HG02884 (cell line): ENCODE data around the gene ACTA2.

ENCODE experiments used
- ATAC-seq: cut with Tn5 transposase; IDR thresholded peaks from one replicate; pipeline ENCODE4 v1.9.1; 2021; ENCODE audit warnings: mild to moderate bottlenecking, moderate library complexity; ENCODE audit not compliant: unreplicated experiment

Gene ACTA2

DNA sequence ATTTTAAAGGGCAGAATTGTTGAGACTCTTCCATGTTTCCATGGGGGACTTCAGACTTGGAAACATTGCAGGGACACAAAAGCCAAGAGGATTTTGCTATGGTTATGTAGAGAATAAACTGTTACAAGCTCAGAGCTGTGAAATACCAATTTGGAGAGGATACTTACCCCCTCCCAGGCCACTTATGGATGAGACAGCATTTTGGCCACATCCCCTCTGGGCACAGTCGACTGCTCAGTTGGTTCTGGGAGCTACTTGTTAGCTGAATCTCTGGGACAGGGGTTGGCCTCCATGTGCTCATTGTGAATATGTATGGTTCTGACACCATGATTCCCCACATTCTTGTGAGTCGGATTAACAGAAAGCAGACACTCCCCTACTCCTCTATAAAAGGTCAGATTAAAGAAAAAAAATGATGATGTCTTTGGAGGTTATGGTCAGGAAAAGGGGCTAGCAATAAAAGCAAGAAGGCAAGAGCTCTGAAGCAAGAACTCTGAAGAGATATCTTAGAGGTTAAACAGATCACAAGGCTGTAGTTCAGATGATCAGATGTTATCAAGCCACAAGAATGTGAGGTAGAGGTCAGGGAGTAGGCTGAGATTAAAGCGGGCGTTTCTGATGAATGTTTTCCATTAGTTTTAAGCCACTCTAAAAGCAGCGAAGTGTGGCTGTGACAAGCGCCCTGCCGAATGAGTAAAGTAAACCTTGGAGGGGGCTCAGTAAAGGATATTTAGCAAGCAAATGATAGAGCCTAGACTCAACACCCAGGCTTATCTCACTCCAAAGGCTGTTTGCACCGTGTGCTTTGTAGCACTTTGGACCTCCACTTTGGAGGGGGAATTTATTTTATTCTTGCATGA lies 55.3 kb downstream of the ACTA2 start:
- no peak for ATAC-seq

DNA sequence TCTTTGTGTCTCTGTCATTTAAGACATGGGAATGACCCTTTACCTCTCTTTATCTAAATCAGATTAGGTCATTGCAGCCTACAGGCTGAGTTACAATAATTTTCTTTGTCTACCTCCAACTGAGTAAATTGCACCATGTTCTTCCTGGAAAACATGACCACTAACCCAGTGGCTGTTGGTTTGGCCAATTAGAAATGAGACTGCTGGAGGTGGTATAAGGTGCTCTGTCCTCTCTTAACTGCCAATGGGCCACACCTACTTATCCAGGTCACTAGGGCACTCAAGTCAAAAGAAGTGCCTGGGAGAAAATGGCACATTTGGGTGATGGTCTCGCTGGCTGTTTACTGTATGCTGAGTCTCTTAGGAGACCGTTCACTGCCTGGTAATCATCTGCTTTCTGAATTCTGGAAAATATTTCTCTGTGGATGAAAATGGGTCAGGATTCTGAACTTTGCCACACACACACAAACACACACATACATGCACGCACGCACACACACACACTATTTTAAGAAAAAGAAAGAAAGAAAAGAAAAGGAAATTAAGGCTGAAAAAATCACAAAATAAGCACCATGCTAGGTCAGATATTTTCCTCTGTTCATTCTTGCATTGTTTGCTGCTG lies 56.1 kb downstream of the ACTA2 start:
- ATAC-seq = no peak

DNA sequence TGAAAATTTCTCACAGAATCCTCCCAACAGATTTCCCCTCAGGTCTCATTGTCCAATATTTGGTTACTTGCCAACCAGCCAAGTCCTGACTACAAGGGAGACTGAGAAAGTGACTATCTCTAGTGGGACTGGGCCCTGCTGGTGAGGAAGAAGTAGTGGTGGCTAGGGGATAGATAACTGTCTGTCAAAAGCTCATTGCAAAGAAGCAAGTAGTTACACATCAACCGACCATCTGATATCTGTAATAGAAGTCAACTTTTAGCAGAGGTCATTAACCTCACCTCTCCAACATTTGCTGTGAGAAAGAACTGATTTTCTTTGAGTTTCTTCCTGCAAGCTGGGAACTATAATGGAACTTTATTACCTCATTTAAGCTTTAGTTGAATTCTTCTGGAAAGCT lies 57.3 kb downstream of the ACTA2 start:
- no peak for ATAC-seq

DNA sequence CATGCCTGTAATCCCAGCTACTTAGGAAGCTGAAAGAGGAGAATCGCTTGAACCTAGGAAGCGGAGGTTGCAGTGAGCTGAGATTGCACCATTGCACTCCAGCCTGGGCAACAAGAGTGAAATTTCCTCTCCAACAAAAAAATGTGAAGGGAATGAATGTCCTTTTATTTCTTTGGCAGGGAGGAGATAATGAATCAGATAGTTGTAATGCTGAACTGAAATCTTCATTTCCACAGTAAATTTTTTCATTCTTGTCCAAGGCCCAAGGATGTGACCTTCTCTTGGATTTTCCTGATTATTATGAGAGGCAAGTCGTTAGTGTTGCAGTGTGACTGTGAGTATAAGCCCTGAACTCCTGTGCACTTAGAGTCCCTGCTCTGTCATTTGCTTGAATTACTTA lies 59.0 kb downstream of the ACTA2 start:
- no peak for ATAC-seq

DNA sequence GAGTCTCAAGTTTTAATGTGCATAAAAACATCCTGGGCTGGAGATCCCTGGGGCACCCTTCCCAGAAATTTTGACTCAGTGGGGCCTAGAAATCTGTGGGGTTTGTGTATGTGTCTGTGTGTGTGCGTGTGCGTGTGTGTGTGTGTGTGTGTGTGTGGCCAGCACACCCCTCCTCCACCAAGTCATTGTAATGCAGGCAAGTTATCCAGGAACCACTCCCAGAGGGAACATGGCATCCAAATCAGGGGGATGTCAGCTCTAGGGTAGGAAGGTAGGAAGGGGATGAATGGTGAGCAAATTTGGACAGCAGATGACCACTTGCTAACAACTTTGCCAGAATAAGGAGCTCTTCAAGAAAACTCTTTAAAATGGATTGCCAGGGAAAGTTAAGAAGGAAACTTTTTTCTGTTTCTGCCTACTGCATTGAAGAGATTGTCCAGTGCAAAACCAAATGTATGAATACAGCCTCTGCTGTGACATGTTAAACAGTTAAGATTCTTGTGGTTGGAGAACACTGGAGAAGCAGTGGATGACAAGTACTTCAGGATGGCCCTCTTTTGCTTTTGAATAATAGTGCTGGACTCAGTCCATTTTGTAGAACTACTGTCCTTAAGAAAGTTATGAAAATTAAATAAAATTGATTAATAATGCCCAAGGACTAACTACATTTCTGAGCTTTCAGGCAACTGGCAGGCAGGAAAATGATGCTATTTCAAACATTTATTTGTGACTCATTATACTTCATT lies 60.2 kb downstream of the ACTA2 start:
- ATAC-seq = no peak

DNA sequence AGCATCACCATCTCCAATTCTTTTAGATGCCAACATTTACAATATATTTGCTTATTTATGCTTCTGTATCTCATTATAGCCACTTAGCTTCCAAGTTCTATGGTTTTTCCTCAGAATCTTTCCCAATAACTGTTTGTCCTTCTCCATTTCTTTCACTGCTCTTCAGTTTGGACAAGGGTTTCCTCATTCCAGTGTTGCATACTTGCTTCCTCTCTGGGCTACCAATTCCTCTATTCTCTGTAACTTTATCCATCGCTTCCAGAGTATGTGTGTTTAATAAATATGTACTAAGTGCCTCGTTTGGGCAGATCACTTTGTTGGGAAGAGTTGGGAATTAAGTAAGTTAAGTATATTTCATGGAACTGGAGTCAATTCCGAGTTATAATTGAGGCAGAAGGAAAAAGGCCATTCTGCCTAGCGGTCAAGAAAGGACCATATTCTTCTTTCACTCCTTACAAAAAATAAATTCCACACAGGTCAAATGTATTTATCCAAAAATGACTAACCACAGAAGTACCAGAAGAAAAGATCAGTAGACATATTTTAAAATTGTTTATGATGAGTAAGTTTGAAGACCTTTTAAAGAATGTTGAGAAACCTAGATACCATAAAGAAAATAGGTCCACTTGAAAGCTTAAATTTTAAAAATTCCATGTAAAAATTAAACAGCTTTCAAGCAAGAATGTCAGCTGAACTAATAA lies 61.7 kb downstream of the ACTA2 start:
- no peak for ATAC-seq

DNA sequence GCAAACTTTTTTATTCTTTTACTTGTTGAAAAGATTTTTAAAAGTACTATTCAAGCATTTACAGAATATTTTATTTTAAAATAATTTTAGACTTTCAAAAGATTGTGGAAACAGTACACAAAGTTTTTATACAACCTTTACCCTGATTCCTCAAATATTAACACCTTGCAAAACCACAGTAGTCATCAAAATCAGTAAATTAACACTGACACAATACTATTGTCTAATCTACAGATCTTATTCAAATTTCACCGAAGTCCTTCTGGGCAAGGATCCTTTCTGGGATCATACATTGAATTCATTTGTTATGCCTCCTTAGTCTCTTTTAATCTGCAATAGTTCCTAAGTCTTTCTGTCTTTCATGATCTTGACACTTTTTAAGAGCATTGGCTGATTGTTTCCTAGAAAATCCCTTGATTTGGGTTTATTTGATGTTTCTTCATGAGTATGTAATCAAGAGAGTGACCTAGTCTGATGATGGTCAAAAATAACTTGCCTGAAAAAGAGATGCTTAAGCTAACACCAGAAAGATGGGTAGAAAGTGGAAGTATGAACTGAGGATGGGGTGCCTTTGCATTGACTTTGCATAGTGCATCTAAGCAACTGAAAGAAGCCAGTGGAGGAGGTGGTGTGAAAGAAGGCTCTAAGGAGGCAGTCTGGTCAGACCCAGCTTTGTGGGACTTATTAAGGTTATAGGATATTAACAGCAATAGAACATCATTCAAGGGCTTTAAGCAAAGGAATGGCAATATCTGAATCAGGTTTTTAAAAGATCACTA lies 62.8 kb downstream of the ACTA2 start:
- peak; percentile 67 for ATAC-seq

DNA sequence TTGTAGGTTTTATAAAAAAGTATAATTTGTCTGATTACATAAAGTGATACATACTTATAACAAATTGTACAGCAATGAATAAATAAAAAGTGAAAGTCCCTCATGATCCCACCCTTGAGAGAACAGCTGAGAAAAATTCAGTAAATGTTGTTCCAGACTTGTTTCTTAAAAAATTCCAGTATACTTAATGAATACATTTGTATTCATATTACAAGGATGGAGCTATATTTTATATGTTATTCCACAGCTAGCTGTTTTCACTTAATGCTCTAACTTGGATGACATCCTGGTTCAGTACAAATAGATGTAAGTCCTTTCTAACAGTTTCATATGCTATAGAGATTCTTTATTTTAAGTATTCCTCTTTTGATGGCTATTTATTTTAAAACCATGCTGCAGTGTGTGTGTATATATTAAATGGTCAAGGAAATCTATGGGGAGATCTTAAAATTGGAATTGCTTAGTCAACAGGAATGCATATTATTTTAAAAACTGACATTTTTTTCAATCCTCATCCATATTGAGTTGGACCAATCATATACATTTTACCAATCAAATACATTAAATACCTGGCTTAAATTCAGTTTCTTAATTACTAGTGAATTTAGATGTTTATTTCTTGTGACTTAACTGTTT lies 63.6 kb downstream of the ACTA2 start:
- no peak for ATAC-seq

DNA sequence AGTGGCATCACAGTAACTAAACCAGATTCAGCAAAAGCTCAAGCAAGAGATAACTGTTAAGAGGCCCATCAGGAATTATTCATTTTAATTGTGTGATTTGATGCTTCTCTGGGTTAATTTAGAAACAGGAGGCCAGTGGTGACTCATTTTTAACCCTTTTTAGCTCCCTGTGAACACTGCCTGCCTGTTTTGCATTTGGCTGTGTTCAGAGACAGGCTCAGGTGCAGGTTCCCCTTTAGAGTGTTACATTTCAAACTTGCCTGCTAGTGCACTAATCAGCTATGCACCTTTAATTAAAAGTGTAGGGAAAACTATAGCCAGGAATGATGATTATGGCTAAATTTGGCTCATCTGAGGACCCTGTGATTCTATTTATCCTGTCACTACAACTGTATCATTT lies 66.0 kb downstream of the ACTA2 start:
- ATAC-seq = peak; percentile 74
